T-helper 22 cell (primary cell): ENCODE results near the gene SPHK1.

Source experiments
- DNase-seq: peaks from one replicate; pipeline ENCODE4 v3.0.0-alpha.2; 2020; ENCODE audit warnings: low read depth

Gene SPHK1

GRCh38 chr17:76433693-76434092 lies 49.3 kb downstream of the SPHK1 start:
- DNase-seq = no peak

- DNase-seq = no peak
Observed at GRCh38 chr17:76434870-76435269, 50.5 kb downstream of the SPHK1 start.

- no peak for DNase-seq
Observed at GRCh38 chr17:76435751-76436150, 51.3 kb downstream of the SPHK1 start.
